Astrocyte (in vitro differentiated cells and primary cell): ENCODE measurements around the gene SCNN1B. TPM values are rescaled to one million over a fixed set of nuclear protein-coding genes. Genes with fewer than 3 reads are reported as not detected.

Source experiments
- DNase-seq: peaks from one replicate; pipeline ENCODE4 v3.0.0-alpha.2; 2010; ENCODE audit warnings: low read depth
- FAIRE-seq: peaks from 2 replicates; lab custom pipeline; 2011; peaks lifted over from hg19 to GRCh38; lab: Jason Lieb, UNC
- H2AFZ ChIP-seq: 2 replicates; pipeline ENCODE4 v1.6.0; 2012; ENCODE audit warnings: low read depth, low read length, inconsistent platforms
- H3K27ac ChIP-seq: 2 replicates; pipeline ENCODE4 v1.5.1; 2011; ENCODE audit warnings: low read depth, low read length, inconsistent platforms
- H3K27me3 ChIP-seq: 2 replicates; pipeline ENCODE4 v1.6.0; 2011; ENCODE audit warnings: low read length, inconsistent platforms; ENCODE audit not compliant: insufficient read depth
- H3K36me3 ChIP-seq: 2 replicates; pipeline ENCODE4 v1.5.1; 2011; ENCODE audit warnings: low read length, inconsistent platforms; ENCODE audit not compliant: insufficient read depth
- H3K4me1 ChIP-seq: 2 replicates; pipeline ENCODE4 v1.5.1; 2011; ENCODE audit warnings: low read length, inconsistent platforms; ENCODE audit not compliant: insufficient read depth
- H3K4me2 ChIP-seq: 2 replicates; pipeline ENCODE4 v1.6.0; 2012; ENCODE audit warnings: low read length, inconsistent platforms
- H3K4me3 ChIP-seq: 2 replicates; pipeline ENCODE4 v1.5.1; 2011; ENCODE audit warnings: low read depth, mild to moderate bottlenecking, low read length, inconsistent platforms; ENCODE audit not compliant: insufficient read depth
- H3K79me2 ChIP-seq: 2 replicates; pipeline ENCODE4 v1.6.0; 2012; ENCODE audit warnings: mild to moderate bottlenecking, low read length, inconsistent platforms; ENCODE audit not compliant: insufficient read depth
- H3K9ac ChIP-seq: 2 replicates; pipeline ENCODE4 v1.6.0; 2012; ENCODE audit warnings: mild to moderate bottlenecking, low read length, inconsistent platforms
- H3K9me3 ChIP-seq: 2 replicates; pipeline ENCODE4 v1.5.1; 2012; ENCODE audit warnings: low read depth, mild to moderate bottlenecking, low read length, inconsistent platforms; ENCODE audit not compliant: insufficient read depth
- H4K20me1 ChIP-seq: 2 replicates; pipeline ENCODE4 v1.6.0; 2012; ENCODE audit warnings: low read length, inconsistent platforms; ENCODE audit not compliant: insufficient read depth
- H3K27ac Mint-ChIP-seq: one replicate; pipeline ENCODE4 v1.8.0; 2021; ENCODE audit warnings: mild to moderate bottlenecking, mixed read lengths; ENCODE audit not compliant: unreplicated experiment
- H3K27me3 Mint-ChIP-seq: one replicate; pipeline ENCODE4 v1.8.0; 2021; ENCODE audit warnings: low read depth, mixed read lengths; ENCODE audit not compliant: unreplicated experiment
- H3K36me3 Mint-ChIP-seq: one replicate; pipeline ENCODE4 v1.8.0; 2021; ENCODE audit warnings: low read depth, mixed read lengths; ENCODE audit not compliant: unreplicated experiment
- H3K4me1 Mint-ChIP-seq: one replicate; pipeline ENCODE4 v1.8.0; 2021; ENCODE audit warnings: low read depth, mixed read lengths; ENCODE audit not compliant: unreplicated experiment
- H3K4me3 Mint-ChIP-seq: one replicate; pipeline ENCODE4 v1.8.0; 2021; ENCODE audit warnings: mild to moderate bottlenecking, moderate library complexity, mixed read lengths; ENCODE audit not compliant: unreplicated experiment
- H3K9me3 Mint-ChIP-seq: one replicate; pipeline ENCODE4 v1.8.0; 2021; ENCODE audit warnings: mild to moderate bottlenecking, mixed read lengths; ENCODE audit not compliant: unreplicated experiment
- CTCF ChIP-seq: IDR thresholded peaks from 2 replicates; pipeline ENCODE4 v1.5.1; 2011; ENCODE audit warnings: low read depth, mild to moderate bottlenecking, inconsistent platforms, low read length, moderate library complexity; ENCODE audit not compliant: insufficient read depth
- EZH2 ChIP-seq: IDR thresholded peaks from 2 replicates; pipeline ENCODE4 v1.6.1; 2012; ENCODE audit warnings: mild to moderate bottlenecking, low read length, inconsistent platforms; ENCODE audit not compliant: insufficient read depth
- total RNA-seq: library from RNA; stranded (reverse); gene quantifications from 2 replicates; pipeline ENCODE4 v1.2.1, GENCODE V29; 2021

The SCNN1B gene
- total RNA-seq, 1 donor from 2014 or later: not detected

- no peaks in the 10 kb centered on the region for H3K9me3 Mint-ChIP-seq
- H3K27me3 Mint-ChIP-seq: no peaks in the 10 kb centered on the region
- peaks cover 15% of the 10 kb centered on the region for H3K36me3 Mint-ChIP-seq
These were observed 126.2 kb downstream of the SCNN1B start for GRCh38 chr16:23428351-23428750.

More at GRCh38 chr16:23428351-23428750, 126.2 kb downstream of the SCNN1B start:
- Histone ChIP-seq H3K36me3 (peaks cover 14% of the 10 kb centered on the region), H3K9me3 (no peaks in the 10 kb centered on the region), H3K9ac (no peak overlapping the region), H3K4me1 (peaks cover 9% of the 10 kb centered on the region), H3K27me3 (no peaks in the 10 kb centered on the region), H3K79me2 (no peaks in the 10 kb centered on the region), H3K27ac (no peak overlapping the region), H3K4me2 (no peak overlapping the region), H4K20me1 (no peaks in the 10 kb centered on the region), H3K4me3 (no peak overlapping the region), H2AFZ (no peak overlapping the region)
- no peak for DNase-seq
- Mint-ChIP-seq H3K27ac (no peak overlapping the region), H3K4me3 (no peak overlapping the region), H3K4me1 (peaks cover 6% of the 10 kb centered on the region)
- TF ChIP-seq CTCF: no peak
- no peak for TF ChIP-seq EZH2
- no peak for FAIRE-seq

Other genes with a start within 250 kb of the SCNN1B start
- 7.5 and 9.4 TPM in 2 replicates for gene USP31, start 152.8 kb upstream of the SCNN1B start, total RNA-seq
- gene SCNN1G, start 119.6 kb upstream of the SCNN1B start, total RNA-seq: not detected in 2 replicates
- gene COG7, start 150.9 kb downstream of the SCNN1B start, total RNA-seq: 17.9 and 19.8 TPM in 2 replicates
- 74.2 and 84.0 TPM in 2 replicates for gene GGA2, start 208.2 kb downstream of the SCNN1B start, total RNA-seq